ENCODE data around the gene ANKS1B.

Gene ANKS1B

GRCh38 chr12:99567072-99567471 lies 417.7 kb downstream of the ANKS1B start:
- no peak for DNase-seq (ENCODE audit: low spot score)

GRCh38 chr12:99558109-99558508 lies 426.6 kb downstream of the ANKS1B start:
- no peak for DNase-seq (ENCODE audit: low spot score)

- DNase-seq (ENCODE audit: low spot score), result no peak
Measured at GRCh38 chr12:99553461-99553860, 431.3 kb downstream of the ANKS1B start.

DNA sequence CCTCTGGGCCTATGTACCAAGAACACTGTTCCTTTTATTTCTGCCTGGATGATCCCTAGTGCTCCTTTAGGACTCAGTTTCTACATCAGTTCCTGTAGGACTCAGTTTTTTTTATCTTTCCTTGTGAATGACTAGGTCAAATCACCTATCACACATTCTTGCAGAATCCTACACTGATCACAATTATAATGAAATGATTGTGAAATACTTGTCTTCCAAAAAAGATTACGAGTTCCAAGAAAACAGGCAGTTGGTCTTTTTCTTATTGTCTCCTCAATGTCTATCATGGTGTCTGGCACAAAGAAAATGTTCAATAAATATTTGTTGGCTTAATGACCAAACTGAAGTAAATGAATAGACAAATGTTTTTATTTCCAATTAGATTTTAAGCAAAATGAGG lies 432.7 kb downstream of the ANKS1B start:
- DNase-seq (ENCODE audit: low spot score), result no peak

DNA sequence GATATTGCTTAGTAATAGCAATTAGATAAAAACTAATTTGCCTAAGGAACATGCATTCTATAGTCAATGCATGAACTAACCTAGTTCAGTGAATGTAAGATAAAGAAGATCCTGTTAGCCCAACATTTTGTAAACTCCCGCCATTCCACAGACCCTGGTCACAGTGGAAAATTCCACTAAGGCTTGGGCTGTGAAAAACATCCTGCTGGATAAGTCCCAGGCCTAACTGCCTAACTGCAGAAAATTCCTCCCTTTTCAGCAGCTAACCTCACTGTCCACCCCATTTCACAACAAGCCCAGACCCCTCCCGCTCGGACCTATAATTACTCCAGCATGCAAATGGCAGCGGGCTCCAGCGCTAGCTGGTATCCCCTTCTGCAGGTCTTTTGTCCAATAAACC lies 435.1 kb downstream of the ANKS1B start:
- no peak for DNase-seq (ENCODE audit: low spot score)

DNA sequence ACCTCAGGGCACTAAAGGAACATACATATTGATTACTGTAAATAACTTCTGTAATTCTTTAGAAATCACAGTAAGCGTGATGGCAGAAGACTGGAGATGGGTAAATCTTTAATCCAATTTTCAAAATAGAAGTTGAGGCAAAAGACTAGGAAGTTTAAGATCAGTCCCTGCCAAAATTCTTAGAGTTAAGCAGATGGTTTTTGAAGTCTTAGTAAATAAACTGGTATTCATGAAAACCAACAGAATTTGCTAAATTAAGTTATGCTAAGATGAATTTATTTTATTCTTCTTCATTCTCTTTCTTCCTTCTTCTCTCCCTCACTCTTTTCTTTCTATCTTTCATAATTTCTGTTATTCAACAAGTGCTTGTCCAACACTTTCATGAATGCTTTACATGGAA lies 435.5 kb downstream of the ANKS1B start:
- DNase-seq (ENCODE audit: low spot score), result no peak

GRCh38 chr12:99544457-99544856 lies 440.3 kb downstream of the ANKS1B start:
- no peak for DNase-seq (ENCODE audit: low spot score)

DNA sequence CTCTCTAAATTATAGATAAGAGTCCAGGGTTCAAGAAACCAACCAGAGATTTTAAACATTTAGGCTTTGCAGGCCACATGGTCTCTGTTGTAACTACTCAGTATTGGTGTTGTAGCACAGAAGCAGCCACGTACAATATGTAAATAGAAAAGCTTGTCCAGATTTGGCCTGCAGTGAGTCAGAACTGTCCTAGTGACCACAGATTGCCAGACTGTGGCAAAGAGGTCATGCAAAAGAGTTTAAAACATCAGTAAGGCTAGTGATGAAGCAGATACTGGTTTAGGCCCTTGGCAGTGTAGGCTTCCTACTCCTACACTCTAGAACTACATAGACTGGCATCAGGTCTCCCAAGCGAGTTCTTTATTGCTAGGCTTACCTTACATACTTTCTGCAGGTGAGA lies 454.8 kb downstream of the ANKS1B start:
- DNase-seq (ENCODE audit: low spot score), result no peak

GRCh38 chr12:99528478-99528877 lies 456.3 kb downstream of the ANKS1B start:
- no peak for DNase-seq (ENCODE audit: low spot score)

- no peak for DNase-seq (ENCODE audit: low spot score)
Measured at GRCh38 chr12:99523853-99524252, 460.9 kb downstream of the ANKS1B start.

DNA sequence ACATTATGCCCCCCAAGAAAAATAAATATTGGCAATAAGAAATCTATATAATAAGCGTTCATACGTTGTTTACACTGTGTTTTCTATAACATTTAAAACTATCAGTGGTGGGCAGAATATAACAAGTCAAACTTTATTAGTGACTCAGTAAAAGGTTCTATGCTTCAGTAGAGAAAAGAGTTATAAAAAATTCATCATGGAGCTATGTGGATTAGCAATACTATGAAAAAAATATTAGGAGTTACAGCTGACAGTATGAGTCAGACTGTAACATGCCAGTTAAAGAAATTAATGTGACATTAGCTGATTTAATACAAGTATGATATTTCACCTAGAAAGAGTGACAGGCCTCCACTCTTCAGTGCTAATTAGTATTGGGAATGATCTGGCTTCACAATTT lies 462.3 kb downstream of the ANKS1B start:
- DNase-seq (ENCODE audit: low spot score), result no peak

- DNase-seq (ENCODE audit: low spot score), result no peak
Measured at GRCh38 chr12:99521664-99522063, 463.1 kb downstream of the ANKS1B start.

DNA sequence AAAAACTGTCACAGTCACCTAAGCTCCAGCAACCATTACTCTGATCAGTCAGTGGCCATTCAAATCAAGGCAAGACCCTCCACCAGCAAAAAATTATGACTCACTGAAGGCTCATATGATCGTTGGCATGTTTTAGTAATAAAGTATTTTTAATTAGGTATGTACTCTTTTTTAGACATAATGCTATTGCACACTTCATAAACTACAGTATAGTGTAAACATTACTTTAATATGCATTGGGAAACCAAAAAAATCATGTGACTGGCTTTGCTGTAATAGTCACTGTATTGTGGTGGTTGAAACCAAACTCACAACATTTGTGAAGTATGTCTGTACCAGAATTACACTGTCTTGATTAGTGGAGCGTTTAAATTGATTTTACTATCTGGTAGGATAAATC lies 471.7 kb downstream of the ANKS1B start:
- no peak for DNase-seq (ENCODE audit: low spot score)

GRCh38 chr12:99505805-99506204 lies 478.9 kb downstream of the ANKS1B start:
- DNase-seq (ENCODE audit: low spot score), result no peak

GRCh38 chr12:99498756-99499155 lies 486.0 kb downstream of the ANKS1B start:
- no peak for DNase-seq (ENCODE audit: low spot score)

- no peak for DNase-seq (ENCODE audit: low spot score)
Measured at GRCh38 chr12:99495799-99496198, 488.9 kb downstream of the ANKS1B start.

GRCh38 chr12:99493197-99493596 lies 491.5 kb downstream of the ANKS1B start:
- no peak for DNase-seq (ENCODE audit: low spot score)

GRCh38 chr12:99486277-99486676 lies 498.5 kb downstream of the ANKS1B start:
- DNase-seq (ENCODE audit: low spot score), result no peak

DNA sequence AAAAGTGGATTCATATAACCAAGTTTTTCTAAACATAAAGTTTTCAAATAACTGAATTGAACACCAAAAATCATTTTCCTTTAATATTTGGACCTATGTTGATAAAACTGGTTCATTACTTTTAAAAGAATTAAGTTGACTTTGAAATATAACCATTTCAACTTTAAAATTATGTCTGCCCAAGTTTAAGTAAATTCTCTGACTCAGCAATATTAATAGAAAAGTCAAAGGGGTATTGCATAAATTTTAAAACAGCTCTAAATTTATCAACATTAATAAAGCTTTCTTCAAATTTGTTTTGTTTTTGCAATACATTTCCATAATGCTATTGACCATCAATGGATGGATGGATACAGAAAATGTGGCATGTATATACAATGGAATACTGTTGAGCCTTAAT lies 505.6 kb downstream of the ANKS1B start:
- no peak for DNase-seq (ENCODE audit: low spot score)

DNA sequence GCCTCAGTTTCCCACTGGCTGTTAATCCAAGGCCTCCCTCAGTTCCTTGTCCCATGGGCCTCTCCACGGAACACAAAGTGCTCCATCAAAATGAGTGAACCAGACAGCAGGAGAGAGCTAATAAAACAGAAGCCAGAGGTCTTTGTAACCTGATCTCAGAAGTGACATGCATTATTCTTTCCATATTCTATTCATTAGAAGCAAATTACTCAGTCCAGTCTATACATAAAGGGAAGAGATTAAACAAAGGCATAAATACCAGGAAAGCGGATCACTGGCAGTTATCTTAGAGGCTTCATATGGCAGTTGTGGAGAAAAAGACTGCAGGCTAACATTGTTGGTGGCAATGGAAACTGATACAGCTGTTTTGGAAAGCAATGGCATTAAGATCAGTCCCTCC lies 507.8 kb downstream of the ANKS1B start:
- DNase-seq (ENCODE audit: low spot score), result no peak

- no peak for DNase-seq (ENCODE audit: low spot score)
Measured at GRCh38 chr12:99455350-99456035, 529.2 kb downstream of the ANKS1B start.

GRCh38 chr12:99454539-99455172 lies 530.1 kb downstream of the ANKS1B start:
- no peak for DNase-seq (ENCODE audit: low spot score)

DNA sequence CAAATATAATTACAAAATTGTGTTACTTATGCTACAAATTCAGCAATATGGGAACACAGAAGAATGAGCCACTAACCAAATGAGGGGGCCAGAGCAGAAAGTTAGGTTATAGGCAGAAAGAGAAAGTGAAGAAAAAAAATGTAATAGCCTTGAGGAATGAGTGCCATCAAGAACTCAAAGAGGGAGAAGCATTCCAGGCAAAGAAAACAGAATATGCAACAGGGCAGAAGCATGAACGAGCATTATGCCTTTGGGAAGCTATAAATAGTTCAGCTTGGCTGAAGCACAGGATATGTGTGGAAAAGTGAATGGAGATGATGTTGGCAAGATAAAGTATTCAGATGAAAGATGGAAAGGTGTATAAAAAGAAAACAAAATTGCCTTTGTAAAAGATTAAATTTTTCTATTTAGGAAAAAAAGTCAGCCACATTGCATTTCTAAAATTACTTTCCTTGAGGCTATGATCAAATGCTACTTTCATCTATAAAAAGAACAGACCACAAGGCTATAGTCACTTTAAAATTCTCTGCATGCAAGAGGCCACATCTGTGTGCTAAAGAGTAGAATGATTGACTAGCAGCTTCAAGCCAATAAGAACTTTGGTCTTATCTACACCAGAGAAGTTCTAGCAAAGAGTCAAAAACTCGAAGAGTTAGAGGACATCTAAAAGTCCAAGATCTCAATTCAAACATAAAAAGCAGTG lies 530.7 kb downstream of the ANKS1B start:
- DNase-seq (ENCODE audit: low spot score), result no peak

Data from hepatic stellate cell (primary cell).